HCEC 1CT (cell line): Measurements from ENCODE around the gene GATA2.

Experiments used
- DNase-seq: peaks from one replicate; pipeline ENCODE4 v3.0.0-alpha.2; 2017

GATA2 gene

DNA sequence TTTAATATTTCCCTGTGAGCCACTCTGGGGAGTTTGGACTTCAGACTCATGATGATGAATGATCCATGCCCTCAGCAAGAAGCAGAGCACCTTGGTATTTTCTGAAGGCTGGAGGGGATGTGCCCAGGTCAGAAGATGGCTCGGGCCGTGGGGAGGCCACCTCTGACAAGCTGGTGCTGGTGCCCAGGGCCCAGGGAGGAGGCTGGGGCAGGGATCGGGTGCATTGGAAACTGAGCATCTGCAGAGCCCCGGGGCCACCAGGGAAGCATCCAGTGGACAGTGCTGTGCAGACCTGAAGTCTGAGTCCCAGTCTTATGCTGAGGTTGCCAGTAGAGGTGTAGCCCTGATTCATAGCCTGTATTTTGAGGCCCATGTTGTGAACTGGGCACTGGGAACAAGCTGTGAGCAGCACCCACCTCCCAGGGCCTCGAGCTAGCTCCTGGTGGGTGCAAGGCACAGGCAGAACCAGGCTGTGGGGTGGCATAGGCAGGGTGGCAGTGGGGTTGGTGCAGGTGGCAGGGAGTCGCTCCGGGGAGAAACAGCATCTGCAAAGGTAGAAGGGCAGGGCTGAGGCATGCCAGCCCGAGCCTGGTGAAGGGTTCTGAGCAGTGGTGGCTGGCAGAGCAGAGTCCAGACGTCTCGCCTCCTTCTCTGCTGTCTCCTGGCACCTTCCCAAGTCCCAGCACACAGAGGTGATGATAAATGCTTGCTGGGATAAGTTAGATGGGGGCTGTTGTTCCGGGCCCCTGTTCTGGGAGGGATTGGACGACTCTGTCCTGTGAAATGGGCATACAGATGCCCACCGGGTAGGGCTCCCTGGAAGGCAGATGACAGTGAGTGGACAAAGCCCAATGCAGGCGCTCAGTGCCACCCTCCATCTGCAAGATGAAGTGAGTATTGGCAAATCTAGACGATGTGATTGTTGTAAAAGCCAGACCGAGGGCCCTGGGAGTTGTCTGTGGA lies 36.9 kb downstream of the GATA2 start:
- no peak for DNase-seq

DNA sequence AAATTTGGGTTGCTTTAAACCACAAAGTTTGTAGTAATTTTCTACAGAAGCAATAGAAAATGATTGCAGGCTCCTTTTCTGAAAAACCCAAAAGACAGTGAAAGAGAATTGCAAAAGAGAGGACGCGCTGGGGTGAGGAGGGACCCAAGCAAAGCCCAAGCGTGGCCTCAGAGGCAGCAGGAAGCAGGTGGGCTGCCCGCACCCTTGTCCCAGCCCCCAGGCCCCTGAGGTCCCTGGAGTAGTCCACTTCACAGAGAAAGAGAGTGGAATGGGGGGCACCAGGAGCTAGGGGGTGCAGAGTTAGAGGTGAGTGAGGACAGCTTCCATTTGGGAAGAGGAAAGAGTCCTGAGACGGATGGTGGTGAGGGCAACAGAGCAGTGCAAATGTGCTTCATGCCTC lies 37.9 kb downstream of the GATA2 start:
- DNase-seq: no peak

DNA sequence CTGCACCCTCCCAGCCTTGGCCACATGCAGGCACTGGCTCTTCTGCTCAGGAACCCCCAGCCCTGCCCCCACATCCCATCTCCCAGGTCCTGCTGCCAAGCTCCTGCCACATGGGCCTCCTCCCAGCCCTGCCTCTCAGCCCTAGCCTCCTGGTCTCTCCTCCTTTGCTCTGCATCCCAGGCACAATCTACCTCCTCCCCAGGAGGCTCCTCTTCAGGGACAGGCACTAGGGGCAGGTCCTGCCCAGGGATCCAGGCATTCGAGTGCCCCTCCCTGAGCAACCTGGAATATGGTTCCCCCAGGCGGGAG lies 38.7 kb downstream of the GATA2 start:
- DNase-seq: no peak

DNA sequence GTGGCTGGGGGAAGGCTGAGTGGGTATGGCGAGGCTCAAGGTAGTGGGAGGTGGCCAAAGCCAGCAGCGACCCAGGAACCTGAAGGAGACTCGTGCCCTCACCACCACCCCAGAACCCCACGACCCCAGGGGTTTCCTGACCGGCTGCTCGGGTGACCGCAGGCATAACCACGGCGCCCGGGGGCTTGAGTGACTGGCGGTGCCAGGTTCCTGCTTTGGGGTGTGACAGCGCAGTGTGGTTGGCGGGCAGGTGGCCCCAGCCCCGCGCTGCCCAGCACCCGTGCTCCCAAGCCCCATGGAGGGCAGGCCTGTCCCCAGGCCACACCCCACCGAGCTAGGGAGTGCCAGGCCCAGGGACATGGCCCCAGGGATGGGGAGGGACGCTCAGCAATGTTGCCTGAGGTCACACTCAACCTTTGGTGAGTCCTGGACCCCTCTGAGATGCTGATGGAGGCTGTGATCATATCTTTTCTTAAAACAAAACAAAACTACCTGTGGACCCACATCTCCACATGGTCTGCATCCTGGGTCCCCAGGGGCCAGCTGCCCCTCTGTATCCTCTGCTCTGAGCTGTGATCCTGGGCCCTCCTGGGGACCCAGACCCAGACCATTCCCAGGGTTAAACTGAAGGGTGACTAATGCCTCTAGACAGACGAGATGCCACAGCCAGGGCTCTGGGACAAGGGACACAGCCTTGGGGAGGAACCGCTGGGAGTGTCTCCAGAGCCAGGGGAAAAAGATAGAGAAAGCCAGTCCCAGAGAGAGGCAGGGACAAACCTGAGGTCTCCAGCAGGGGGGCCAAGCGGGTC lies 39.3 kb downstream of the GATA2 start:
- DNase-seq: no peak

DNA sequence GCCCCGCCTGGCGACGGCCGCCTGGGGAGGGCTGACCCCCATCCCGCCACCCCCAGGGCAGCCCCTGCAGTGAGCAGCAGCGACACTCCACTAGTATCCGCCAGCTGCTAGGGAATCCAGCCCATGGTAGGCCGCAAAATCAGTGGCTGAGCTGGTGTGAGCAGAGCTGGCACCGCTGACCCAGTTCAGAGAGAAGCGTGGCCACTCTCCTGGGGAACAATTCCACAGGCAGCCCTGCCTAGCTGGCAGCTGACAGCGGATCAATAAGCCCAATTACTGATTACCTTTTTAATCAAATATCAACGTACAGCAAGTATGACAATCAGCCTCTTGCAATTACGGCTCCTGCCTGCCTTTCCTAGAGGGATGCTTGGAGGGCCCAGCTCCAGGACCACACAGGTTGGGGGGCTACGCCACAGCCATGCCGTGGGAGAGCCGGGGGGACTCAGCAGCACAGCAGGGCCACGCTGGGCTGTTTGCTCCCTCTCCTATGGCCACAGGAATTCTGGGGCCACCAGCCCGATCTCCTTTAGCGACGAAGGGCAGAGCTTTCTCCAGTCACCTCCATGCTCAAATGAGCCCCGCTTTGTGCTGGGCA lies 40.2 kb downstream of the GATA2 start:
- DNase-seq: no peak

DNA sequence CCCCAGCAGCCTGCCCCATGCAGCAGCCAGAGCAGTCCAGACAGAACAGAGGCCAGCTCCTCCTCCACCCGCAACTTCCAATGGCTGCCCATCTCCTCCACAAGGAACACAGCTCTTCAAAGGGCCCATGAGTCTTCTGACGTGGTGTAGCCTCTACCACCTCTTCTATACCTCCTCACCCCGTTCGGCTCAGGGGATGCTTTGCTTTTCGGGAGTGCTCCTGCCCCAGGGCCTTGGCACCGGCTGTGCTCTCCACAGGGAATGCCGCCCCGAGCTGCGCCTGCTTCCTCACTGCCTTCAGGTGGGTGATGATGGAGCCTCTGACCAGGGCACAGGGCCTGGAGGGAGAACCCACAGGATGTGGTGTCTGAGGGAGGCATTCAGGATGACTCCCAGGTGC lies 40.9 kb downstream of the GATA2 start:
- no peak for DNase-seq

DNA sequence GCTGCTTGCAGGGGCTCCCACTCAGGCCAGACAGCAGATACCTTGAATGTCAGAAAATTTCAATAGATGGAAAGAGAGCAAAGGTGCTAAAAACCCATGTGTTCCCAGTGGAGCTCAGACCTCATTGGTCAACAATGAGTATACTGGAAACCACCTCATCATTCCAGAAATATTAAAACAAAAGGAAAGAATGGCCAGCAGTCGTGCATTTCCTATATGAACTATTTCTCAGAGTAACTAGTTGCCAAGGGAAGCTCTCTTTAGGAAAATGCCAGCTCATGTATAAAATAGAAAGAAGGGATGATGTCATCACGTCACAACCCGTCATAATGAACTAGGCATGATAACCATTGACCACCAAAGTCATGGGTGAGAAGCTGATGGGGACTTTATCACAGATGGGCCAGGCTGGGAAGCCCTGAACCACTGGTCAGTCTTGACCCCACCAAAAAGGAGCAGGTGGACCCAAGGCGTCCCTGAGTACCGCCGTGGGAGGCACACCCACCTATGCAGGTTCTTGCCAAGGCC lies 43.8 kb downstream of the GATA2 start:
- no peak for DNase-seq

DNA sequence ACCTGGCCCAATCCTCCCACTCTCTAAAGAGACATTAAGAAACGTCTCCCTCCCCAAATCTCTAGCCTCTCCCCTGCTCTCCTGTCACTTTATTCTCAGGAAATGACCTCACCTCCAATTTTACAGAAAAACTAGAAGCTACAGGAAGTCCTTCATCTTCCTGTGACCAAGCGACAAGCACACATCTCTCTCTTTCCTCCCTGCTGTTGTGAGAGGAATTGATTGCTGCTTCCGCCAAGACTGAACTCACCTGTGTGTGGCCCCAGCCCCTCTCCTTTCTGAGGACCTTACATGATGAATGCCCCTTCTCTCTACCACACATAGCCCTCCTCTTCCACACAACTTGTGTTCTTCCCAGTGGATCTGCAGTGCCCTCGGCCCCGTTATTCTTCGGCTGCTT lies 44.5 kb downstream of the GATA2 start:
- DNase-seq: no peak

DNA sequence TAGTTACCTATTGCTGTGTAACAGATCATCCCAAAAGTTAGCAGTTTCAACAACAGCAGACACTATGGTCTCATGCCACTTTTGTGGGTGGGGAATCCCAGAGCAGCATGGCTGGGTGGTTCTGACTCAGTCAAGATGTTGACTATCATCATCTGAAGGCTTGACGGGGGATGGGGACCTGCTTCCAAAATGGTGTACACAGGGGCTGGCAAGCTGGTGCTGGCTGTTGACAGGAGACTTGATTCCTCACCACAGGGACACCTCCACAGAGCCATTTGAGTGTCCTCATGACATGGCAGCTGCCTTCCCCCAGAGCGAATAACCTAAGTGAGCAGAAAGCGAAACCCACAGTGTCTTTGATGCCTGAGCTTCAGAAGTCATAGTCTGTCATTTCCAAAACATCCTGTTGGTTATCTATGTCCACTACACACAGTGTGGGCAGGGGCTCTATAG lies 45.4 kb downstream of the GATA2 start:
- no peak for DNase-seq

DNA sequence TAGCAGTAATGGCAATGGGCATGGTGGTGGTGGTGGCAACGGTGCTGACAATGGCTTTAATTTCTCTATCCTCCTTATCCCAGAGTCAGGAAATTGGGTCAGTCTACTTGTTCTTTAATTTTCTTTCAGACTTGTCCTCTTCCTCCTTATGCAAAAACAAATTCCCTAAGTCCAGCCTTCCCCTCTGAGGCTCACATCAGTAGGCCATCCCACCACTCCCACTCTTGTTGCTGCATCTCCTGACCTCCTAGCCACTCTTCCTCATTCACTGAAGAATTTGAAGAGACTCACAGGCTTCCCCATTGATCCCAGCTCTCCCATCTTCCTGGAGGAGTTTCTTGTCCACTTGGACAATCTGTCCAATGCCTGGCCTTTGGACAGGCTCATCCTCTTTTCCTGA lies 46.2 kb downstream of the GATA2 start:
- DNase-seq: no peak

DNA sequence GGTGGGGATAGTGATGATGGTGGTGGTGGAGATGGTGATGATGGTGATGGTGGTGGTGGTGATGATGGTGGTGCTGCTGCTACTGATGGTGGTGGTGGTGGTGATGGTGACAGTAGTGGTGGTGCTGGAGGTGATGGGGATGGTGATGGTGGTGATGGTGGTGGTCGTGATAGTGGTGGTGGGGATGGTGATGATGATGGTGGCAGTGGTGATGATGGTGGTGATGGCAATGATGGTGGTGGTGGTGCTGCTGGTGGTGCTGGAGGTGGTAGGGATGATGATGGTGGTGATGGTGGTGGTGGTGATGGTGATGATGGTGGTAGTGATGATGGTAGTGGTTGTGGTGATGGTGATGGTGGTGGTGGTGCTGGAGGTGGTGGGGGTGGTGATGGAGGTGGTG lies 47.6 kb downstream of the GATA2 start:
- no peak for DNase-seq

DNA sequence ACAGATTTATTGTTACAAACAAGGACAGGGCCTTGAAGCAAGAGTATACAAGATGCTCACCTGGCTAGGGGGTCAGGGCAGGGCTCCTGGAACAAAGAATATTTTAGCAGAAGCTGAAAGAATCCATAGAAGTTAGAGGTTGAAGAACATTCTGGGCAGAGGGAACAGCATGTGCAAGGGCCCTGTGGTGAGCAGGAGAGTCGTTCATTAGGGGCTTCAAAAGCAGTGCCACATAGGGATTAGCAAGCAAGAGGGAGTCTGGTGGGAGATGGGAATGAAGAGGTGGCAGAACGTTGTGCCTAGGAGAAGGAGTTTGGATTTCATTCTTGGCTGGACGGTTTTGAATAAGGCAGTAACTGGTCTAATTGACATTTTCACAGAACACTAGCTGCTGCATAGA lies 49.2 kb downstream of the GATA2 start:
- no peak for DNase-seq

DNA sequence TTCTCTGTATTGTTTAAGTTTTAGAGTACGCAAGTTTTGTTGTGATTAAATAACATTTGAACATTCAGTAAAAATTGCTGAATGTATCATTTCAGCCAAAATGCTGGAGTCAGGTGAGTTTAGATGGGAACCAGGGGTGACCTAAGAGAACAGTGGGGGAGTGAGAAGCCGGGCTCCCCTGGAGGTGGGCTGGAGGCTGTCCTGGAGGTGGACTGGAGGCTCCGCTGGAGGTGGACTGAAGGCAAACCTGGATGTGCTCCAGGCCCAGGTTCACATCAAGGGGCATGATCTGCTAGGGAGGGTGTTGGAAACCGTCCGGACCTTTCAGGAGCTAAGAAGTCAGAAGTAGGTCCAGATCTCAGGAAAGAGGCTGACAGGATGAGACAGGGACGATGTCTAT lies 50.1 kb downstream of the GATA2 start:
- no peak for DNase-seq

DNA sequence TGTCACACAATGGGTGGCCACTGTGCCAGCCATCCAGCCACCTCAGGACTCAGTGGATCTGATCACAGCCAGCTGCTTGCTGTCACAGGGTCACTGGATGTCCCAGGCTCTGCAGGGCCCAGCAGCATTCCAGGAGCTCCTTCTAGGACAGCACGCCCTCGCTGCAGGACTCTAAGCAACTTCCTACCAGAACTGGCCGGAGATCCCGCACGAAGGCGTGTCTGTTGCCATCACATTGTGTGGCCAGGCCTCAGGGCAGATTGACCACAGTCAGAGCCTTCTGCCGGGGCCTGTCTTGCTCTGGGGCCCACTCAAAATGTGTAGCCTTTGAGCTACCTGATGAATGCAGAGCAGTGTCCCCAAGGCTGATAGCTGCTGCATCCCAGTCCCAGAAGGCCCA lies 50.9 kb downstream of the GATA2 start:
- DNase-seq: no peak

DNA sequence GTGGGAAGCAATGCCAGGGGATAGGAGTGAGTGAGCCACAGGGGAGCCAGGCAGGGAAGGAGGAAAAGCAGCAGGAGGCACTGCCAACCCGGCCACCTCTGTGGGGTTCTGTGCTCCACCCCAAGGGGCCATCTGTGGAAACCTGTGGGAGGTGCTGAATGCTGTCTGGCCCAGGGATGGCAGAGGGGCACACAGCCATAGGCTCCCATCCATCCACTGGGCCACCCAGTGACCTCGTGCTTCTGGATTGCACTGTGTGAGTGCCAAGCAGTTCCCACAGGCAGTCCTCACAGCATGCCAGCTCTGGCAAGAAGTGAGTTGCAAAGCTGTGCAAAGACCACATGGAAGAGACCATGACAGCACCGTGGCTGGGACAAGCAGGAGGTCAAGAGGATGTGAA lies 53.8 kb downstream of the GATA2 start:
- no peak for DNase-seq

DNA sequence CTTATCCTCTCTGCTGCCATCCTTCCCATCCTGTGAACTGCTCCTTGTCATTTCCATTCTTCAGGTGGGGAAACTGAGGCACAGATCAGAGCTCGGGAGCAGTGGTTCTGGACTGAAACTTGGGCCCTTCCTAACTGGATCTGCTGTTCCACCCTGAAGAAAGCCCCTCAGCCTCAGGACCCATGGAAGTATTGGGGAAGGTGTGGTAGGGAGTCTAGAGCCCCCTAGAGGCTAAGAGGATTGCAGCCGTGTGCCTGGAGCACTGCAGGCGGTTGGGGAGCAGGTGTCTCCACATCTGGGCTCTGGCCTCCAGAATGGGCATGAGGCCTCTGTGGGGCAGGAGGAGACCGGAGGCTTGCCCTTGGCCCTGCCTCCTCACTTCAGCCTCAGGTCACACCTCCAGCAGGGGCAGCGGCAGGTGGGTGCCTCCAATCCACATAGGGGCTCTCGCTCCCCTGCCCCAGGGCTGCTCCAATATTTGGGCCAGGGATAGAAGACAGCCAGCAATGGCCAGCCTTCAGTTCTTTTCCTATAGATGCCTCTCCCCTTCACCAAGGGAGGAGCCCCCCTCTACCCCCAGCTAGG lies 54.4 kb downstream of the GATA2 start:
- DNase-seq: no peak

DNA sequence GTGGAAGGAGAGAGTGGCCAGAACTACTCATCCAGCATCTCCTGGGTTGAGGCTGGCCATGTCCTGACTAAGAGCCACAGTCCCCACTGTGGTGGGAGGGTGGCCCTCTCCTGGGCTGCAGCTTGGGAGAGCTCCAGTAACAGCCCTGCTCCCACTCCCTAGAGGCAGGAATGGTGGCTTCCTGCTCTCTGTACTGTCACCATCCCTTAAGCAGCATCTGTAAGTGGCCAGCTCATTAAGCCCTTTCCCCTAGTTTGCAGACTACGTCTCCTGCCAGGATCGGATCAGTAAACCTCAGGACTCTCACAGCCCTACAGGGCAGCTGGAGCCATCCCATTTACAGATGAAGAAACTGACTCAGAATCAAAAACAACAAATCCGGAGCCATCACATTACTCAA lies 56.8 kb downstream of the GATA2 start:
- DNase-seq: no peak

DNA sequence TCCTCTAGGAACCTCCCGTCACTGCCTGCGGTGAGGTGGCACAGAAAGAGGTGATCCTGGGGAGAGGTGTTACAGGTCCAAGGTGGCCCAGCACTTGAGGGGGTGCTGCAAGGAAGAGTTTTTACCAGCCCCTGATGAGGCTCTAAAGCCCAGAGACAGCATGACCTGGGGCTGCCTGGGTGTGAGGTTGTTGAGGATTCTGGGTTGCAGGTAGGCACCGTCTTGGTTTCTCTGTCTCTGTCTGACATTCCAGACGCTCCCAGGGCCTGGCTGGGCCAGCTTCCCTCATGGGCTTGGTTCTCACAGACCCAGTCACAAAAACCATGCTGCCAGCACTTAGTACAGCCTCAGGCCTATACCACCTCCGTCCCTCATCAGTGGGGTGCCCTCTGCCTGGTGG lies 57.4 kb downstream of the GATA2 start:
- no peak for DNase-seq

DNA sequence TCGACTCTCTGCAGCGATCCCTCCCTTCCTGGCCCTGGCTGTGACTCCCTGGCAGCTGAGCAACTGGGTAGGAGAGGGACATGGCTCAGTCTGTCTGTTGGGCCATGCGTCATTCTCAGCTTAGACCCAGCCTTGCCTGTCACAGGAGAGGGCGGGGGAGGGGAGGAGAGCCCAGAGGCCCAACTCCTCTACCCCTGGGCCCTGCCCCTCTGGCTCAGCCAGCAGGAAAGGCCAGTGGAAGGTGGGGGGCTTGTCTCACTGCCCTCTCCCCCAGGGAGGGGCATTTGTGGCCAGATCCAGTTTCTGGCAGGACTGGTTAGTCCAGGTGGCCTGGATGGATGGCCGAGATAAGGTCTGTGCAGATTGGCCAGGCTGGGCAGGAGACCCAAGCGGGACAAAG lies 57.9 kb downstream of the GATA2 start:
- DNase-seq: no peak

DNA sequence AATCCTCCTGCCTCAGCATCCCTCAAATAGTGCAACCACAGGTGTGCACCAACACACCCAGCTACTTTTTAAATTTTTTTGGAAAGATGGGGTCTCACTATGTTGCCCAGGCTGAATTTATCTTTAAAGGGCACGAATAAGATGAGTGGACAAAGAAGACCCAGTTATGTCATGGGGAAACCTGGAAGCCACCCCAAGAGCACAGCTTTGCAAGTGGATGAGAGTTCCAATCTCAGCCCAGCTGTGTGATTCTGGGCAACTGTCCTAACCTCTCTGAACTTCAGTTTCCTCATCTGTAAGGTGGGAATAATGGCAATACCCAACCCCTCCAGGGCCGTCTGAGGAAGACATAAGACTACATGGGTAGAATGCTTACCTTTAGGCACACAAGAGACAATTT lies 58.5 kb downstream of the GATA2 start:
- DNase-seq: no peak

DNA sequence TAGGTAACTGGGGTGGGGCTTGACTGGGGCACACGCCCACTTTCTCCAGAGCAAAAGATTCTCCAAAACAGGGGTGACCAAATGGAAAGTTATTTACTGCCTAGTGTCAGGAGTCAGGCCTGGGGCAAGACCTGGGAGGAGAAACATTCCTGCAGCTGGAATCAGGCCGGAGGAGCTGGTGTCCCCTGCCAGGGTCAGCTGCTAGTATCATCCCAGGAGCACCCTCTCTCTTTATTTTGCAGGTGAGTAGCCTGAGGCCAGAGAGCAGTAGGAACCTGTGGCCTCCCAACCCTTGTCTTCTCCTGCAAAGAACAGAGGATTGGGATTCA lies 59.2 kb downstream of the GATA2 start:
- no peak for DNase-seq

DNA sequence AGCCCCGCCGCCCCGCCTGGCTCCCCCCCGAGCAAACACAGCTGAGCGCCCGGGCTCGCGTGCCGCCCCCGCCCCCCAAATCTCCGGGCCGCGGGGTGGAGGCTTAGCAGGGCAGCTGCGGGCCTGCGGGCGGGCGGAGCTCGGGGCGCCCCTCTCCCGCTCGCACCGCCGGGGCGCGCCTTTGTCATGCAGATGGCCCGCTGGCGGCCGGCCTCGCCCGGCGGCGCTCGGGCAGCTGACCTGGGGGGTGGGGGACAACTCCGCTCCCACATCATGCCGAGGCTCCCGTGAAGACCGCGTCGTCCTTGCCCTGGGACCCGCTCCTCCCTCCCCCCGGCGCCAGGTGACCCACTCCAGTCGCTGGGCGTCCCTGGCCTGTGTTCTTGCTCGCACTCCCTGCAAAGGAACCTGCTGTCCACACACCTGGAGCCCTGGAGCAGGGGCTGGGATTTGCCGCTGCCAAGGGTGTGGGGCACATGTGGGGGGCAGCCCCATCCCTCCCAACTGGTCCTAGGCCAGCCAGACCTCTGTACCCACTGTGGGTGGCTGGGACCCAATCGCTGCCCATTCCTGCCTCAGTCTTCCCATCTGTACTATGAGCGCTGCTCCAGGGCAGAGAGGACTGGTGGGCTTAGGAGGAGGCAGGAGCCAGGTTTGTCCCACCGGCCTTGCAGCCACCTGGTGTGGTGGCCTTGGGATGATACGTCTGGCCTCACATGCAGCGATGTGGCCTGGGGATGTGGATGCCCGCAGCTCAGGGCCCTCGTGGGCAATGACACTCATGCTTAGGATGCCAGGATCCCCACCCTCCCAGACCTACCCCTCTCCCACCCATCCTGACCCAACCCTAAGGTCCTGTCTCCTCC lies 59.8 kb downstream of the GATA2 start:
- no peak for DNase-seq
